Ishikawa (cell line): ENCODE measurements around the gene HOXA3.

Source experiments
- CEBPB ChIP-seq: IDR thresholded peaks from 2 replicates; pipeline ENCODE4 v1.6.1; 2012
- CREB1 ChIP-seq: IDR thresholded peaks from 2 replicates; pipeline ENCODE4 v1.6.1; 2012; ENCODE audit warnings: low read depth
- EP300 ChIP-seq: IDR thresholded peaks from 2 replicates; pipeline ENCODE4 v1.6.1; 2012; ENCODE audit warnings: borderline replicate concordance
- FOXM1 ChIP-seq: IDR thresholded peaks from 2 replicates; pipeline ENCODE4 v1.6.1; 2012; ENCODE audit warnings: low read depth, borderline replicate concordance
- TEAD4 ChIP-seq: IDR thresholded peaks from 2 replicates; pipeline ENCODE4 v1.6.1; 2012
- YY1 ChIP-seq: IDR thresholded peaks from 2 replicates; pipeline ENCODE4 v1.6.1; 2012; ENCODE audit warnings: low read depth
- TF ChIP-seq, protein P1 (sequence below): IDR thresholded peaks from 2 replicates; pipeline ENCODE4 v1.6.1; 2012; ENCODE audit warnings: low read depth, mild to moderate bottlenecking
- TF ChIP-seq, protein P2 (sequence below): IDR thresholded peaks from 2 replicates; pipeline ENCODE4 v1.6.1; 2012

DNA sequence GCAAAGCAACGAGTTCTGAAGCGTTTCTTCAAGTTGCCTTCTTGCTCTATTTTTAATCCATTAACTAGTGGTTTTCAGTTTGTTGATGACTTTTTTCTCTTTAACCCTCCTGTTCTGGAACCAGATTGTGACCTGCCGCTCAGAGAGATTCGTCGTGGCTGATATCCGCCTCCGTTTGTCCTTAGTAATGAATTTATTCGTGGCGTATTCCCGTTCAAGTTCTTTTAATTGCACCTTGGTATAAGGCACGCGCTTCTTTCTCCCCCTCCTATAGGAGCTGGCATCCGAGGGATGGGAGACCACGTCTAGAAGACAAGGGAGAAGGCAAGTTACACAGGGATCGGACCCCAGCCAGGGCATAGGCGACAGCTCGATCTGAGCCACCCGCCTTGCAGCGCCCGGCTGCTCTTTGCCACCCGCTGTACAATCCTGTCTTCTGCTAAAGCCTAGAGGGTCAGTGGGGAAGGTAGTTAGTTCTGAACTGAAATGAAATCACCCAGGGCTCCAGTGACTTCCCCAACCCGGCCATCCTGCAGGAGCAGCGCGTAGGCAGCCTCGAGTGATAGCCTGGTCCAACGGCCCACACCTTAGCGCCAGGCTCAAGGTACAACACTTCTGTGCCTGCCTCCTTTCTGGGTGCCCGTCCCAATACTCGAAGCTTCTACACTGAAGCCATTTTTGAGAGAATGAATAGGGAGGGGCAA, 45.9 kb upstream of the HOXA3 start:
- TF ChIP-seq YY1 (no peak), CEBPB (no peak), EP300 (no peak), CREB1 (no peak), FOXM1 (no peak), TEAD4 (no peak)
- TF ChIP-seq, protein P1, sequence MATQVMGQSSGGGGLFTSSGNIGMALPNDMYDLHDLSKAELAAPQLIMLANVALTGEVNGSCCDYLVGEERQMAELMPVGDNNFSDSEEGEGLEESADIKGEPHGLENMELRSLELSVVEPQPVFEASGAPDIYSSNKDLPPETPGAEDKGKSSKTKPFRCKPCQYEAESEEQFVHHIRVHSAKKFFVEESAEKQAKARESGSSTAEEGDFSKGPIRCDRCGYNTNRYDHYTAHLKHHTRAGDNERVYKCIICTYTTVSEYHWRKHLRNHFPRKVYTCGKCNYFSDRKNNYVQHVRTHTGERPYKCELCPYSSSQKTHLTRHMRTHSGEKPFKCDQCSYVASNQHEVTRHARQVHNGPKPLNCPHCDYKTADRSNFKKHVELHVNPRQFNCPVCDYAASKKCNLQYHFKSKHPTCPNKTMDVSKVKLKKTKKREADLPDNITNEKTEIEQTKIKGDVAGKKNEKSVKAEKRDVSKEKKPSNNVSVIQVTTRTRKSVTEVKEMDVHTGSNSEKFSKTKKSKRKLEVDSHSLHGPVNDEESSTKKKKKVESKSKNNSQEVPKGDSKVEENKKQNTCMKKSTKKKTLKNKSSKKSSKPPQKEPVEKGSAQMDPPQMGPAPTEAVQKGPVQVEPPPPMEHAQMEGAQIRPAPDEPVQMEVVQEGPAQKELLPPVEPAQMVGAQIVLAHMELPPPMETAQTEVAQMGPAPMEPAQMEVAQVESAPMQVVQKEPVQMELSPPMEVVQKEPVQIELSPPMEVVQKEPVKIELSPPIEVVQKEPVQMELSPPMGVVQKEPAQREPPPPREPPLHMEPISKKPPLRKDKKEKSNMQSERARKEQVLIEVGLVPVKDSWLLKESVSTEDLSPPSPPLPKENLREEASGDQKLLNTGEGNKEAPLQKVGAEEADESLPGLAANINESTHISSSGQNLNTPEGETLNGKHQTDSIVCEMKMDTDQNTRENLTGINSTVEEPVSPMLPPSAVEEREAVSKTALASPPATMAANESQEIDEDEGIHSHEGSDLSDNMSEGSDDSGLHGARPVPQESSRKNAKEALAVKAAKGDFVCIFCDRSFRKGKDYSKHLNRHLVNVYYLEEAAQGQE, result no peak
- TF ChIP-seq, protein P2, sequence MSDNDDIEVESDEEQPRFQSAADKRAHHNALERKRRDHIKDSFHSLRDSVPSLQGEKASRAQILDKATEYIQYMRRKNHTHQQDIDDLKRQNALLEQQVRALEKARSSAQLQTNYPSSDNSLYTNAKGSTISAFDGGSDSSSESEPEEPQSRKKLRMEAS, result no peak
